GM21367 (cell line): ENCODE results near the gene SMIM44.

Source experiments
- ATAC-seq: cut with Tn5 transposase; IDR thresholded peaks from one replicate; pipeline ENCODE4 v1.9.1; 2021; ENCODE audit not compliant: unreplicated experiment

Gene SMIM44

GRCh38 chr19:3501780-3502179 lies 18.5 kb upstream of the SMIM44 start:
- no peak for ATAC-seq

- peak; percentile 63 for ATAC-seq
Observed at GRCh38 chr19:3500429-3501101, 17.3 kb upstream of the SMIM44 start, which contains the start of gene DOHH. Gene DOHH, minus strand, starts transcription at chr19:3500674. Its CDS starts 3,860 bp downstream, at chr19:3496814.

- ATAC-seq = no peak
Observed at GRCh38 chr19:3499738-3500428, 16.6 kb upstream of the SMIM44 start.

GRCh38 chr19:3497757-3498520 lies 14.7 kb upstream of the SMIM44 start:
- ATAC-seq = no peak

- no peak for ATAC-seq
Observed at GRCh38 chr19:3496392-3497273, 13.4 kb upstream of the SMIM44 start.

- ATAC-seq = no peak
Observed at GRCh38 chr19:3494559-3494958, 11.3 kb upstream of the SMIM44 start.

GRCh38 chr19:3494051-3494450 lies 10.8 kb upstream of the SMIM44 start:
- no peak for ATAC-seq

GRCh38 chr19:3493651-3494050 lies 10.4 kb upstream of the SMIM44 start:
- ATAC-seq = no peak

GRCh38 chr19:3492919-3493318 lies 9.7 kb upstream of the SMIM44 start:
- no peak for ATAC-seq

- ATAC-seq = no peak
Observed at GRCh38 chr19:3492131-3492839, 9.0 kb upstream of the SMIM44 start.

GRCh38 chr19:3491396-3492119 lies 8.3 kb upstream of the SMIM44 start:
- ATAC-seq = no peak

GRCh38 chr19:3482507-3483225 lies 575 bp downstream of the SMIM44 start:
- no peak for ATAC-seq

GRCh38 chr19:3481241-3482090 lies 1.8 kb downstream of the SMIM44 start:
- ATAC-seq = no peak

GRCh38 chr19:3480383-3481091 lies 2.7 kb downstream of the SMIM44 start, which contains the start of gene SMIM24:
Gene SMIM24, minus strand, starts transcription at chr19:3480525. Its CDS starts 62 bp downstream, at chr19:3480463.
- no peak for ATAC-seq

- no peak for ATAC-seq
Observed at GRCh38 chr19:3479834-3480215, 3.4 kb downstream of the SMIM44 start.

GRCh38 chr19:3479177-3479833 lies 3.9 kb downstream of the SMIM44 start:
- ATAC-seq = no peak
